ENCODE results near the gene TJP2.
A peak's percentile ranks its signal among the peaks of the same experiment; 100 is the strongest.

Gene TJP2

GRCh38 chr9:69173891-69174615, at the start of gene TJP2:
Gene TJP2, plus strand, starts transcription at chr9:69174277. Its CDS starts 96 bp downstream, at chr9:69174373.
- peak; percentile 65 to 66 for DNase-seq

- no peak for DNase-seq
These were observed 43.3 kb upstream of the TJP2 start for GRCh38 chr9:69130456-69131441.

- DNase-seq = no peak
These were observed 42.4 kb upstream of the TJP2 start for GRCh38 chr9:69131682-69132081.

- DNase-seq = no peak
These were observed 41.7 kb upstream of the TJP2 start for GRCh38 chr9:69132361-69132760.

GRCh38 chr9:69134412-69134811, 39.7 kb upstream of the TJP2 start:
- no peak for DNase-seq

GRCh38 chr9:69136185-69136584, 37.9 kb upstream of the TJP2 start:
- no peak for DNase-seq

GRCh38 chr9:69136779-69137178, 37.3 kb upstream of the TJP2 start:
- DNase-seq = no peak

GRCh38 chr9:69137311-69137710, 36.8 kb upstream of the TJP2 start:
- no peak for DNase-seq

GRCh38 chr9:69139596-69139995, 34.5 kb upstream of the TJP2 start:
- no peak for DNase-seq

GRCh38 chr9:69140123-69140735, 33.8 kb upstream of the TJP2 start:
- no peak for DNase-seq

GRCh38 chr9:69141851-69142250, 32.2 kb upstream of the TJP2 start:
- DNase-seq = no peak

- no peak for DNase-seq
These were observed 30.8 kb upstream of the TJP2 start for GRCh38 chr9:69143291-69143690.

GRCh38 chr9:69145144-69145715, 28.8 kb upstream of the TJP2 start:
- no peak for DNase-seq

GRCh38 chr9:69147041-69147834, 26.8 kb upstream of the TJP2 start:
- no peak for DNase-seq

- no peak for DNase-seq
These were observed 24.7 kb upstream of the TJP2 start for GRCh38 chr9:69149321-69149807.

GRCh38 chr9:69151506-69151905, 22.6 kb upstream of the TJP2 start:
- DNase-seq = no peak

- no peak for DNase-seq
These were observed 20.2 kb upstream of the TJP2 start for GRCh38 chr9:69153707-69154521.

- DNase-seq = no peak
These were observed 18.6 kb upstream of the TJP2 start for GRCh38 chr9:69155341-69156030.

GRCh38 chr9:69157751-69158466, 16.2 kb upstream of the TJP2 start:
- DNase-seq = no peak

GRCh38 chr9:69158471-69158870, 15.6 kb upstream of the TJP2 start:
- no peak for DNase-seq

Data from SW 1271 (cell line).